ENCODE data around the gene KLHL26.
A peak's percentile ranks its signal among the peaks of the same experiment; 100 is the strongest.

KLHL26 gene

GRCh38 chr19:18605546-18606280 lies 31.1 kb upstream of the KLHL26 start:
- Mint-ChIP-seq H3K4me1 (ENCODE audit: low read depth in 2 of 2) (peaks cover 9 to 10% of the 10 kb centered on the region in 2 donors), H3K36me3 (ENCODE audit: insufficient read depth) (no peaks in the 10 kb centered on the region), H3K27me3 (peaks cover 63 to 85% of the 10 kb centered on the region in 2 donors), H3K4me3 (peak overlapping the region; percentile 27 to 65), H3K27ac (no peak overlapping the region), H3K9me3 (no peaks in the 10 kb centered on the region)
- ATAC-seq (replicated peaks) (no peak), DNase-seq (no peak)

GRCh38 chr19:18606281-18607225 lies 30.3 kb upstream of the KLHL26 start, which contains the start of gene CRLF1:
Gene CRLF1, minus strand, starts transcription at chr19:18606799. Its CDS starts 143 bp downstream, at chr19:18606656.
- H3K36me3 Mint-ChIP-seq (ENCODE audit: insufficient read depth), result no peaks in the 10 kb centered on the region
- H3K4me1 Mint-ChIP-seq (ENCODE audit: low read depth in 2 of 2), result peaks cover 13 to 15% of the 10 kb centered on the region in 2 donors
- peaks cover 65 to 85% of the 10 kb centered on the region in 2 donors for H3K27me3 Mint-ChIP-seq
- ATAC-seq (replicated peaks) (no peak), DNase-seq (no peak)
- H3K4me3 Mint-ChIP-seq, result peak within 1 kb of the TSS; percentile 47 to 65
- H3K27ac Mint-ChIP-seq, result no peak within 1 kb of the TSS
- H3K9me3 Mint-ChIP-seq, result no peaks in the 10 kb centered on the region

- no peak overlapping the region for H3K27ac Mint-ChIP-seq
- peak overlapping the region; percentile 47 to 52 for H3K4me3 Mint-ChIP-seq
- peaks cover 3% of the 10 kb centered on the region for H3K36me3 Mint-ChIP-seq (ENCODE audit: insufficient read depth)
Observed at GRCh38 chr19:18607226-18608101, 29.4 kb upstream of the KLHL26 start.

GRCh38 chr19:18608102-18608804 lies 28.6 kb upstream of the KLHL26 start:
- ATAC-seq (replicated peaks), result no peak
- Mint-ChIP-seq H3K36me3 (ENCODE audit: insufficient read depth) (peaks cover 3% of the 10 kb centered on the region), H3K9me3 (no peaks in the 10 kb centered on the region), H3K4me3 (peak overlapping the region; percentile 47 to 52), H3K27me3 (peaks cover 63 to 85% of the 10 kb centered on the region in 2 donors), H3K27ac (no peak overlapping the region), H3K4me1 (ENCODE audit: low read depth in 2 of 2) (peaks cover 19 to 21% of the 10 kb centered on the region in 2 donors)
- no peak for DNase-seq

More at GRCh38 chr19:18607226-18608101, 29.4 kb upstream of the KLHL26 start:
- DNase-seq (no peak), ATAC-seq (replicated peaks) (no peak)
- Mint-ChIP-seq H3K27me3 (peaks cover 64 to 85% of the 10 kb centered on the region in 2 donors), H3K9me3 (no peaks in the 10 kb centered on the region), H3K4me1 (ENCODE audit: low read depth in 2 of 2) (peaks cover 20 to 21% of the 10 kb centered on the region in 2 donors)

GRCh38 chr19:18608805-18609716 lies 27.8 kb upstream of the KLHL26 start:
- Mint-ChIP-seq H3K27me3 (peaks cover 69 to 89% of the 10 kb centered on the region in 2 donors), H3K4me1 (ENCODE audit: low read depth in 2 of 2) (peaks cover 24% of the 10 kb centered on the region in 2 donors), H3K36me3 (ENCODE audit: insufficient read depth) (peaks cover 3% of the 10 kb centered on the region), H3K9me3 (no peaks in the 10 kb centered on the region), H3K4me3 (no peak overlapping the region), H3K27ac (no peak overlapping the region)
- ATAC-seq (replicated peaks), result no peak
- DNase-seq, result no peak

- no peak overlapping the region for H3K27ac Mint-ChIP-seq
- no peaks in the 10 kb centered on the region for H3K9me3 Mint-ChIP-seq
- H3K4me3 Mint-ChIP-seq, result no peak overlapping the region
Observed at GRCh38 chr19:18609717-18610051, 27.1 kb upstream of the KLHL26 start.

GRCh38 chr19:18610245-18610555 lies 26.6 kb upstream of the KLHL26 start:
- no peak for DNase-seq
- H3K27me3 Mint-ChIP-seq, result peaks cover 71 to 90% of the 10 kb centered on the region in 2 donors
- peaks cover 3% of the 10 kb centered on the region for H3K36me3 Mint-ChIP-seq (ENCODE audit: insufficient read depth)
- H3K4me1 Mint-ChIP-seq (ENCODE audit: low read depth in 2 of 2), result peaks cover 23 to 27% of the 10 kb centered on the region in 2 donors
- no peak overlapping the region for H3K27ac Mint-ChIP-seq
- H3K9me3 Mint-ChIP-seq, result no peaks in the 10 kb centered on the region
- peak overlapping the region in 1 of 2 donors; percentile 6 for H3K4me3 Mint-ChIP-seq
- ATAC-seq (replicated peaks), result no peak

More at GRCh38 chr19:18609717-18610051, 27.1 kb upstream of the KLHL26 start:
- H3K27me3 Mint-ChIP-seq, result peaks cover 71 to 90% of the 10 kb centered on the region in 2 donors
- DNase-seq (no peak), ATAC-seq (replicated peaks) (no peak)
- H3K4me1 Mint-ChIP-seq (ENCODE audit: low read depth in 2 of 2), result peaks cover 24 to 27% of the 10 kb centered on the region in 2 donors
- peaks cover 3% of the 10 kb centered on the region for H3K36me3 Mint-ChIP-seq (ENCODE audit: insufficient read depth)

- H3K4me3 Mint-ChIP-seq, result peak overlapping the region; percentile 48 to 55
- peaks cover 69 to 90% of the 10 kb centered on the region in 2 donors for H3K27me3 Mint-ChIP-seq
- DNase-seq (no peak), ATAC-seq (replicated peaks) (no peak)
- H3K36me3 Mint-ChIP-seq (ENCODE audit: insufficient read depth), result peaks cover 3% of the 10 kb centered on the region
- no peaks in the 10 kb centered on the region for H3K9me3 Mint-ChIP-seq
- peaks cover 20 to 24% of the 10 kb centered on the region in 2 donors for H3K4me1 Mint-ChIP-seq (ENCODE audit: low read depth in 2 of 2)
- H3K27ac Mint-ChIP-seq, result no peak overlapping the region
Observed at GRCh38 chr19:18610556-18611326, 26.1 kb upstream of the KLHL26 start.

- Mint-ChIP-seq H3K4me3 (peak overlapping the region; percentile 75 to 77), H3K27me3 (peaks cover 69 to 97% of the 10 kb centered on the region in 2 donors), H3K36me3 (ENCODE audit: insufficient read depth) (peaks cover 3% of the 10 kb centered on the region), H3K9me3 (no peaks in the 10 kb centered on the region), H3K4me1 (ENCODE audit: low read depth in 2 of 2) (peaks cover 20 to 24% of the 10 kb centered on the region in 2 donors), H3K27ac (no peak overlapping the region)
- DNase-seq (no peak), ATAC-seq (replicated peaks) (peak; percentile 38)
Observed at GRCh38 chr19:18611327-18612050, 25.3 kb upstream of the KLHL26 start.

GRCh38 chr19:18612051-18612771 lies 24.6 kb upstream of the KLHL26 start:
- ATAC-seq (replicated peaks) (no peak), DNase-seq (no peak)
- H3K4me1 Mint-ChIP-seq (ENCODE audit: low read depth in 2 of 2), result peaks cover 20 to 24% of the 10 kb centered on the region in 2 donors
- H3K9me3 Mint-ChIP-seq, result no peaks in the 10 kb centered on the region
- H3K27me3 Mint-ChIP-seq, result peaks cover 76 to 100% of the 10 kb centered on the region in 2 donors
- peak overlapping the region; percentile 75 to 77 for H3K4me3 Mint-ChIP-seq
- no peak overlapping the region for H3K27ac Mint-ChIP-seq
- H3K36me3 Mint-ChIP-seq (ENCODE audit: insufficient read depth), result peaks cover 3% of the 10 kb centered on the region
